H1 (cell line): Measurements from ENCODE around the gene CDYL.

Experiments
- BACH1 ChIP-seq: IDR thresholded peaks from 2 replicates; pipeline ENCODE4 v1.6.1; 2012; ENCODE audit warnings: low read length, improper control_type of control experiment
- CBX8 ChIP-seq: fragments of 300-800, 300-1000 bp; sonication (generic); IDR thresholded peaks from 2 replicates; pipeline ENCODE4 v1.7.1; 2016; ENCODE audit warnings: low read depth, low read length, borderline replicate concordance
- HDAC2 ChIP-seq, 2 experiments: fragments of 300-600 bp in 1 of 2; sonication (generic) in 1 of 2; IDR thresholded peaks; 2 replicates each; pipeline ENCODE4 v1.6.1; 2011 to 2012; ENCODE audit warnings: low read depth in 2 of 2, low read length in 2 of 2, mild to moderate bottlenecking in 2 of 2, moderate library complexity in 2 of 2, borderline replicate concordance in 1 of 2, inconsistent platforms in 1 of 2
- NRF1 ChIP-seq: IDR thresholded peaks from 2 replicates; pipeline ENCODE4 v1.6.1; 2011; ENCODE audit warnings: mild to moderate bottlenecking, low read depth, low read length, improper control_type of control experiment
- POU5F1 ChIP-seq: IDR thresholded peaks from 2 replicates; pipeline ENCODE4 v1.6.1; 2011; ENCODE audit warnings: low read depth, mild to moderate bottlenecking, low read length, moderate library complexity
- RNF2 ChIP-seq: fragments of 200-900, 300-1000 bp; sonication (generic); IDR thresholded peaks from 2 replicates; pipeline ENCODE4 v1.7.1; 2016; ENCODE audit warnings: borderline replicate concordance, low read depth, mild to moderate bottlenecking, antibody characterized with exemption, low read length; ENCODE audit not compliant: poor library complexity, severe bottlenecking; ENCODE audit errors: missing control alignments
- TF ChIP-seq, protein P1 (sequence below), 3 experiments: IDR thresholded peaks; 1 replicate in 2 of 3; 2 replicates in 1 of 3; pipeline versions ENCODE4 v1.5.1 to v1.6.1; 2011; ENCODE audit warnings: low read length in 3 of 3, mild to moderate bottlenecking in 3 of 3, inconsistent platforms in 2 of 3, low read depth in 1 of 3, moderate library complexity in 1 of 3; ENCODE audit not compliant: insufficient read depth in 1 of 3; ENCODE audit errors: control extremely low read depth in 1 of 3

DNA sequence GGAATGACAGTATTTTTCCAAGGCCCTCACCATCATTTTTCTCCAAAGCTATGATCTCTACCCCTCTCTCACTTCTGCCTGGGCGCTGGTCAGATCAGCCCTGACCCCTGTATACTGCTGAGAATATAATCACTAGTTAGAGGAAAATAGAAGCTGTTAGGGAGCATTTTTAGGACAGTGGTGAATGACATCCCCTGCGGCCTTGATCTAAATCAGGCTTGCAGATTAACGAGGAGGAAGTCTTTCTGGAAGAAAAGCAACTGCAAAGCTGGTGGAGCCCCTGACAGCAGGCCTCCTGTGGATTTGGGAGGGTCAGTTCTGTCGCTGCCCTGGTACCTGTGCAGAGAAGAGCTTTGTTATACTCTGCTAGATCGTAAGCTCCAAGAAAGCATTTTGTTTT, 119.8 kb downstream of the CDYL start:
- no peak for TF ChIP-seq NRF1
- TF ChIP-seq, protein P1, sequence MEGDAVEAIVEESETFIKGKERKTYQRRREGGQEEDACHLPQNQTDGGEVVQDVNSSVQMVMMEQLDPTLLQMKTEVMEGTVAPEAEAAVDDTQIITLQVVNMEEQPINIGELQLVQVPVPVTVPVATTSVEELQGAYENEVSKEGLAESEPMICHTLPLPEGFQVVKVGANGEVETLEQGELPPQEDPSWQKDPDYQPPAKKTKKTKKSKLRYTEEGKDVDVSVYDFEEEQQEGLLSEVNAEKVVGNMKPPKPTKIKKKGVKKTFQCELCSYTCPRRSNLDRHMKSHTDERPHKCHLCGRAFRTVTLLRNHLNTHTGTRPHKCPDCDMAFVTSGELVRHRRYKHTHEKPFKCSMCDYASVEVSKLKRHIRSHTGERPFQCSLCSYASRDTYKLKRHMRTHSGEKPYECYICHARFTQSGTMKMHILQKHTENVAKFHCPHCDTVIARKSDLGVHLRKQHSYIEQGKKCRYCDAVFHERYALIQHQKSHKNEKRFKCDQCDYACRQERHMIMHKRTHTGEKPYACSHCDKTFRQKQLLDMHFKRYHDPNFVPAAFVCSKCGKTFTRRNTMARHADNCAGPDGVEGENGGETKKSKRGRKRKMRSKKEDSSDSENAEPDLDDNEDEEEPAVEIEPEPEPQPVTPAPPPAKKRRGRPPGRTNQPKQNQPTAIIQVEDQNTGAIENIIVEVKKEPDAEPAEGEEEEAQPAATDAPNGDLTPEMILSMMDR (IDR thresholded peaks at IDR 0.05; ENCODE audit: control extremely low read depth in 1 of 3, insufficient read depth in 1 of 3, low read depth in 1 of 3, low read length in 3 of 3): no peak
- no peak for TF ChIP-seq HDAC2 (IDR thresholded peaks at IDR 0.05; ENCODE audit: borderline replicate concordance in 1 of 2, low read depth in 2 of 2, low read length in 2 of 2)
- no peak for TF ChIP-seq BACH1
- no peak for TF ChIP-seq RNF2
- no peak for TF ChIP-seq CBX8
- no peak for TF ChIP-seq POU5F1
